ENCODE data around the gene PTRHD1.

The PTRHD1 gene

GRCh38 chr2:24828238-24828996, 35.2 kb upstream of the PTRHD1 start:
- DNase-seq (ENCODE audit: low read depth) = no peak
- TF ChIP-seq CTCF (IDR thresholded peaks at IDR 0.05; ENCODE audit: insufficient read depth, low read depth, low read length, missing control alignments) = no peak
- no peak overlapping the region for H3K4me3 ChIP-seq (ENCODE audit: low read length)

GRCh38 chr2:24827321-24828237, 34.4 kb upstream of the PTRHD1 start:
- DNase-seq (ENCODE audit: low read depth) = peak; percentile 86
- peak; percentile 94 for TF ChIP-seq CTCF (IDR thresholded peaks at IDR 0.05; ENCODE audit: insufficient read depth, low read depth, low read length, missing control alignments)
- H3K4me3 ChIP-seq (ENCODE audit: low read length) = no peak overlapping the region

- no peak for TF ChIP-seq CTCF (IDR thresholded peaks at IDR 0.05; ENCODE audit: insufficient read depth, low read depth, low read length, missing control alignments)
- H3K4me3 ChIP-seq (ENCODE audit: low read length) = no peak overlapping the region
- no peak for DNase-seq (ENCODE audit: low read depth)
Observed at GRCh38 chr2:24826773-24827145, 33.6 kb upstream of the PTRHD1 start.

- no peak overlapping the region for H3K4me3 ChIP-seq (ENCODE audit: low read length)
- peak; percentile 24 for DNase-seq (ENCODE audit: low read depth)
- TF ChIP-seq CTCF (IDR thresholded peaks at IDR 0.05; ENCODE audit: insufficient read depth, low read depth, low read length, missing control alignments) = no peak
Observed at GRCh38 chr2:24825883-24826772, 32.9 kb upstream of the PTRHD1 start.

- TF ChIP-seq CTCF (IDR thresholded peaks at IDR 0.05; ENCODE audit: insufficient read depth, low read depth, low read length, missing control alignments) = peak; percentile 57
- DNase-seq (ENCODE audit: low read depth) = peak; percentile 21
- H3K4me3 ChIP-seq (ENCODE audit: low read length) = no peak overlapping the region
Observed at GRCh38 chr2:24824966-24825882, 32.0 kb upstream of the PTRHD1 start.
